C4-2B (cell line): Measurements from ENCODE around the gene ZBTB20.

Source experiments
- H3K27ac ChIP-seq: fragments of 450-650 bp; 2 replicates; pipeline ENCODE4 v1.5.1; 2017
- ZFX ChIP-seq: fragments of 450-650 bp; IDR thresholded peaks from 2 replicates; pipeline ENCODE4 v1.6.1; 2017
- TF ChIP-seq, protein P1 (sequence below): fragments of 450-650 bp; conservative IDR thresholded peaks from 2 replicates; pipeline ENCODE4 v1.5.1; 2017; ENCODE audit warnings: mild to moderate bottlenecking

Gene ZBTB20

GRCh38 chr3:114712728-114713492, 434.2 kb downstream of the ZBTB20 start:
- H3K27ac ChIP-seq = no peak overlapping the region
- TF ChIP-seq ZFX = no peak
- TF ChIP-seq, protein P1, sequence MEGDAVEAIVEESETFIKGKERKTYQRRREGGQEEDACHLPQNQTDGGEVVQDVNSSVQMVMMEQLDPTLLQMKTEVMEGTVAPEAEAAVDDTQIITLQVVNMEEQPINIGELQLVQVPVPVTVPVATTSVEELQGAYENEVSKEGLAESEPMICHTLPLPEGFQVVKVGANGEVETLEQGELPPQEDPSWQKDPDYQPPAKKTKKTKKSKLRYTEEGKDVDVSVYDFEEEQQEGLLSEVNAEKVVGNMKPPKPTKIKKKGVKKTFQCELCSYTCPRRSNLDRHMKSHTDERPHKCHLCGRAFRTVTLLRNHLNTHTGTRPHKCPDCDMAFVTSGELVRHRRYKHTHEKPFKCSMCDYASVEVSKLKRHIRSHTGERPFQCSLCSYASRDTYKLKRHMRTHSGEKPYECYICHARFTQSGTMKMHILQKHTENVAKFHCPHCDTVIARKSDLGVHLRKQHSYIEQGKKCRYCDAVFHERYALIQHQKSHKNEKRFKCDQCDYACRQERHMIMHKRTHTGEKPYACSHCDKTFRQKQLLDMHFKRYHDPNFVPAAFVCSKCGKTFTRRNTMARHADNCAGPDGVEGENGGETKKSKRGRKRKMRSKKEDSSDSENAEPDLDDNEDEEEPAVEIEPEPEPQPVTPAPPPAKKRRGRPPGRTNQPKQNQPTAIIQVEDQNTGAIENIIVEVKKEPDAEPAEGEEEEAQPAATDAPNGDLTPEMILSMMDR = no peak

DNA sequence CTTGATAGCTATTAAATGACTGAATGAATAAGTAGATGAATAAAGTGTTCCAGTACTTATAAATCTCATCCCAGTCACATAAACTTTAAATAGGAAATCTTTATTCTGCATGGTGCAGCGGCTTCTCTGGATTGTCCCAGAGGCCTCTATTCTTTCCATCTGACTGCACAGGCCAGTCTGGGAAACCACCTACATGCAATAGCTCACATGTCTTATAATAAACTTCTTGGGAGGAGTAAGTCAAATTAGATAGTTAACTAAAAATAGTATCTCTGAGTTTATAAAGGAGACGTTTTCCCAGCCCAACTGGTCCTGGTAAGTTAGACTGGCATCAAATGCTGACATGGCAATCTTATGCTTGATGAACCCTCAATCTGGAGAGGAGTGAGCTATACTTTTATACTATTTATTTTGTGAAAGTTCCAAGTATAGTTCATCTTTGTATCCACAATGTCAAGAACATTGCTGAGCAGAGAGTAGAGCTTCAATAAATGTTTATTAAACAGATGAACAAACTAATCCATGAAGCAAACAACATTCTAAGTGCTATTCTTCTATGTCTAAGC, 435.7 kb downstream of the ZBTB20 start:
- no peak overlapping the region for H3K27ac ChIP-seq
- TF ChIP-seq, protein P1 = no peak
- no peak for TF ChIP-seq ZFX

GRCh38 chr3:114709102-114709501, 438.0 kb downstream of the ZBTB20 start:
- H3K27ac ChIP-seq = no peak overlapping the region
- TF ChIP-seq ZFX = no peak
- TF ChIP-seq, protein P1 = no peak

DNA sequence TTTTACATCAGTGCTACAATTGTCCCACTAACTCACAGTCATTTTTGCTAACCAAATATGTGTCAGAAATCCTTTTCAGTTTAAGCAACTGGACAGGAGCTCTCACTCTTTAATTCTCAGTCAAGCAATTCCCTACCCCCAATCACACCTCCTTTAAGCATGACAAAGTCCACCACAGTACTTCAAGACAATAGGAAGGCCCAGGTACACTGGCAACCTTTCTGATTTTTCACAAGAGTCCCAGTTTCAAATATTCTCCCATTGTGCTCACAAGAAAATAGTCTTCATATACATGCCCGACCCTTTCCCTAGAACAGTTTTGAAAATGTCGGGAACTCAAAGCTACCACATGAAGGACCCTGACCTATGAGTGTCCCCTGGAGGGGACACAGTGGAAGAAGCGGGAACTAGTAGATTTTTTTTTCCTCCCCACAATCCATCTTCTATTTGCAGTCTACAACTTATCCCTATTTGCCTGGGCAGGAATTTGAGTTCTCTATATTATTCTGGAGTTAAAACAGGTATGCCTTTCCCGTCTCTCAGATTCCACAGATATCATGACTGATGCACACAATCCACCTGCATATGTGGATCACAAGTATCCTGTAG, 439.7 kb downstream of the ZBTB20 start:
- TF ChIP-seq, protein P1 = no peak
- no peak for TF ChIP-seq ZFX
- no peak overlapping the region for H3K27ac ChIP-seq

GRCh38 chr3:114706591-114707232, 440.4 kb downstream of the ZBTB20 start:
- TF ChIP-seq, protein P1 = no peak
- TF ChIP-seq ZFX = no peak

DNA sequence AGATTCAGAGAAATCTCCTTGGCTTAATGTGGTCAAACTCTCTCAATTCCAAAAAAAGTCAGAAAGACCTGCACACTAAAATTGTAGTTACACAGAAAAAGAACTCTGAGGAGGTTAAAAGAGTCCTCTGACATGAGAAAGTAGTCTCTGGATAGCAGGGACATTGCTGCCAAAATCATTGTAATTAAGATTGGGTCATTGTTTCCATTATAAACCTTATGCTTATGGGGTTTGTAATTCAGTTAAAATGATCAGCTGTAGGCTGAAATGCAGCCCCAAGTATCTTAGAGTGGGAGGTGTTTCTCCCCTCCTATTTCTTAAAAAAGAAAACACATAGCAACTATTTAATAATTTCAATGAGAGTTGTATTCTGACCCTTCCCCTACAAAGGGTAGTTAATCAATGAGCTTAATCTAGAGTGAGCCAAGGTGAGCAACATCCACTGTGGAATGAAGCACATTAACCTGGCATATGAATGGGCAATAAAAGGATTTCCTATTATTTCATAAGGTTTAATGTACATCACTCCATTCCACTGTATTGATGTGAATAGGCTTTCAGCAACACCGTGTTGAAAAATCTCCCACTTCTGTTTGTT, 446.4 kb downstream of the ZBTB20 start:
- TF ChIP-seq, protein P1 = no peak
- no peak for TF ChIP-seq ZFX
- no peak overlapping the region for H3K27ac ChIP-seq

More at GRCh38 chr3:114706591-114707232, 440.4 kb downstream of the ZBTB20 start:
- no peak overlapping the region for H3K27ac ChIP-seq
